ENCODE data around the gene MAPT.

DNA sequence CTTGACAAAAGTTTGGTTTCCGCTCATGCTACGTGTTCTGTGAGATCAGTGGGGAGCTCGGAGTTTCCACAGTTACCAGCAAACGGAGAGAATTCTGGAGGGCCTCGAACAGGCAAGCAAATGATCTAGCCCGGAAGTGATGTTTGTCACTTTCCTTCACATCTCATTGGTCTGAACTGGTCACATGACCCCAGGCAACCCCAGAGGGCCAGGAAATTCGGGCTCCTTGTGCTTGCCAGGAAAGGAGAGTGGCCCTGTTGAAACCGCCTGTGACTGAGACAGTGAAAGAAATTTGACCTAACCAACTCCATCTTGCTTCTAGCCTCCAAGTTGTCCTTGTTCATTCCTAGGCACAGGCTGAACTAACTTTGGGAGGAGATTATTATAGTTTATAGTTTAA, 26.7 kb upstream of the MAPT start:
- TF ChIP-seq RAD21 (IDR thresholded peaks at IDR 0.05; ENCODE audit: low read length) = no peak
- no peak for TF ChIP-seq POLR2A (IDR thresholded peaks at IDR 0.05; ENCODE audit: low read depth, low read length)
- no peak for TF ChIP-seq CHD1 (IDR thresholded peaks at IDR 0.05; ENCODE audit: low read depth, low read length)
- TF ChIP-seq, protein P1, sequence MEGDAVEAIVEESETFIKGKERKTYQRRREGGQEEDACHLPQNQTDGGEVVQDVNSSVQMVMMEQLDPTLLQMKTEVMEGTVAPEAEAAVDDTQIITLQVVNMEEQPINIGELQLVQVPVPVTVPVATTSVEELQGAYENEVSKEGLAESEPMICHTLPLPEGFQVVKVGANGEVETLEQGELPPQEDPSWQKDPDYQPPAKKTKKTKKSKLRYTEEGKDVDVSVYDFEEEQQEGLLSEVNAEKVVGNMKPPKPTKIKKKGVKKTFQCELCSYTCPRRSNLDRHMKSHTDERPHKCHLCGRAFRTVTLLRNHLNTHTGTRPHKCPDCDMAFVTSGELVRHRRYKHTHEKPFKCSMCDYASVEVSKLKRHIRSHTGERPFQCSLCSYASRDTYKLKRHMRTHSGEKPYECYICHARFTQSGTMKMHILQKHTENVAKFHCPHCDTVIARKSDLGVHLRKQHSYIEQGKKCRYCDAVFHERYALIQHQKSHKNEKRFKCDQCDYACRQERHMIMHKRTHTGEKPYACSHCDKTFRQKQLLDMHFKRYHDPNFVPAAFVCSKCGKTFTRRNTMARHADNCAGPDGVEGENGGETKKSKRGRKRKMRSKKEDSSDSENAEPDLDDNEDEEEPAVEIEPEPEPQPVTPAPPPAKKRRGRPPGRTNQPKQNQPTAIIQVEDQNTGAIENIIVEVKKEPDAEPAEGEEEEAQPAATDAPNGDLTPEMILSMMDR (conservative IDR thresholded peaks at IDR 0.05; ENCODE audit: low read depth, low read length) = no peak
- TF ChIP-seq, protein P2, sequence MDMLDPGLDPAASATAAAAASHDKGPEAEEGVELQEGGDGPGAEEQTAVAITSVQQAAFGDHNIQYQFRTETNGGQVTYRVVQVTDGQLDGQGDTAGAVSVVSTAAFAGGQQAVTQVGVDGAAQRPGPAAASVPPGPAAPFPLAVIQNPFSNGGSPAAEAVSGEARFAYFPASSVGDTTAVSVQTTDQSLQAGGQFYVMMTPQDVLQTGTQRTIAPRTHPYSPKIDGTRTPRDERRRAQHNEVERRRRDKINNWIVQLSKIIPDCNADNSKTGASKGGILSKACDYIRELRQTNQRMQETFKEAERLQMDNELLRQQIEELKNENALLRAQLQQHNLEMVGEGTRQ (IDR thresholded peaks at IDR 0.05; ENCODE audit: low read depth, low read length) = no peak
- no peak for TF ChIP-seq RCOR1 (IDR thresholded peaks at IDR 0.05; ENCODE audit: insufficient replicate concordance, low read length)
- no peak for TF ChIP-seq RFX5 (IDR thresholded peaks at IDR 0.05; ENCODE audit: low read depth, low read length)
- TF ChIP-seq FOS (IDR thresholded peaks at IDR 0.05; ENCODE audit: low read depth, low read length) = no peak

Data from IMR-90 (cell line).